SKM-1 treated with dmso at 0.1 percent for 144 hours (cell line): ENCODE results near the gene MYOG.
A peak's percentile ranks its signal among the peaks of the same experiment; 100 is the strongest.

Source experiments
- DNase-seq: peaks from one replicate; lab custom pipeline; 2025; ENCODE audit not compliant: unreplicated experiment; lab: John Stamatoyannopoulos, UW

Gene MYOG

GRCh38 chr1:203073469-203073868 lies 12.3 kb downstream of the MYOG start:
- DNase-seq = no peak

DNA sequence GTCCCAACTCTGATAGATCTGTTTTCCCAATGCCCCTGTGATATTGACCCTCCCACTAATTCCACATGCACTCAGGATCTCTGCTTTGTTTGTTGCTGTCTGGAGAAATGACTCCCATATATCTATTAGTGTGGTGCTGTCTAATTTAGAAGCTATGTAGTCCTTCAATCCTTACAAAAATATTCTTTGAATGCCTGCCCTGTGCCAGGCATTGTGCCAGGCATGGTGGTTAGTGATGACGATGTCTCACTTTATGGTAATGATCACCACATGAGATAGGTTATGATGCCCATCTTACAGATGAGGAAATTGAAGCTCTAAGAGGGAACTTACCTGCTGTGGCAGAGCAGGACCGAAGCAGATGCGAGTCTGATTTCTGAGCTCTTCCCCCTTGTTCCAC lies 12.9 kb downstream of the MYOG start:
- DNase-seq = no peak

- DNase-seq = no peak
These were observed 13.7 kb downstream of the MYOG start for GRCh38 chr1:203072002-203072602.

DNA sequence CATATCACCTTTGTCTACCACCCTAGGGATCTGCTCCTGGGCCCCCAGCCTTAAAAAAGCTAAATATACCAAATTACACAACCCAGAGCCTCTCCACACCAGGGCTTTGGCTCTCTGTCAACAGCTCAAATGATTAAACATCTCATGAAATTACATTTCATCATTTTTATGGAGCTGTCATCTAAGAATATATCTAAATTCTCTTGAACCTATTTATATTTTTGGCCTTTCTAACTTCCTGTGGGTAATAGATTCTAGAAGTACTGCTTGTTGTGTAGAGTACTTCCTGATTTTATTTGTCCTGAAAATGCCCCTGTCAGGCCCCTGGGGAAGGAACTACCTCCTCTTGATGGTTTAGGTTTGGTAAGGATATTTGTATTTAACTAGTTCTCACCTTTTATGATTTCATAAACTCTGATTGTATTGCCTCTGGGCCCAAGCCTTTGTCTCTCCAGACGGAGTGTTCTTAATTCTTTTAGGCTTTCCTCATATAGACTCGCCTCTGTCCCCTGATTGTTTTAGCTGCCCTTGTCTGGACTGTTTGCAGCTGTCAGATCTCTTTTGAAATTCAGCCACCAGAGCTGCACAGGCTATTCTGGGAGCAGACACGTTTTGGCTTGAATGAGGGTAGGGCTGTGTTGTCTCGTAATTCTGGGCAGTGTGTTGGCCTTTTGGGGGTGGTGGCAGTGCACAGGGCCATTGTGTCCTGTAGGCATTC lies 16.6 kb downstream of the MYOG start:
- DNase-seq = peak; percentile 80

DNA sequence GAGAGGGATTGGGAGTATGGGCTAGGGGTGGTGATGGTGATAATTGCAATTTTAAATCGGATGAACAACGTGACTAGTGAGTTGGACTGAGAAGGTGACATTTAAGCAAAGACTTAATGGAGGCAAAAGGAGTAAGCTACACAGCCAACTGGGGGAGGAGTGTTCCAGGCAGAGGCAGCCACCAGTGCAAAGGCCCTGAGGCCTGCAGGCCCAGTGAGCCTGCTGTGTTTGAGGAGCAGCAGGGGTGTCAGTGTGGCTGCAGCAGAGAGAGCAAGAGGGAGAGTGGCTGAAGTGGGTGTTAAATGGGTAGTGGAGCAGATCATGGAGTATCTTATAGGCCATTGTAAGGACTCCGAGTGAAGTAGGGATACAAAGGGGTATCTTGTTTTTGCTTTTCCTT lies 18.8 kb downstream of the MYOG start:
- no peak for DNase-seq

DNA sequence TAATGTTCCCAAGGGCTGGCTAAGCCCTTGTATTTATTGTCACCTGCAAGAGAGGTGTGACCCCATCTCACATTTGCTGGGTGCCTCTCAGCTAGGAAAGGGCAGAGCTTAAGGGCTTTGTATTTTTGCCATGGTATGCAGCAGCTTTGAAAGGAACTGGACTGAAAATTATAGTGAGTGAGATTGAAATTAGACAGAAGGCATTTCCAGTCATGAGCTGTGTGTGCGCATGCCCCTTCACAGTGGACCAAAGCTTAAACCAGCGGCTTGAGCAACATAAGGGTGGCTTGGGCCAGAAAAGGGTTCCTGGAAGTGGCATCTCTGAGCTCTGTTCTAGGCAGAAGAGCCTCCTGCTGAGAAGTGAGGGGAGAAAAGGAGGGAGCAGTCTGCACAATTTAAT lies 19.8 kb downstream of the MYOG start:
- no peak for DNase-seq

- no peak for DNase-seq
These were observed 20.6 kb downstream of the MYOG start for GRCh38 chr1:203065191-203065590.

DNA sequence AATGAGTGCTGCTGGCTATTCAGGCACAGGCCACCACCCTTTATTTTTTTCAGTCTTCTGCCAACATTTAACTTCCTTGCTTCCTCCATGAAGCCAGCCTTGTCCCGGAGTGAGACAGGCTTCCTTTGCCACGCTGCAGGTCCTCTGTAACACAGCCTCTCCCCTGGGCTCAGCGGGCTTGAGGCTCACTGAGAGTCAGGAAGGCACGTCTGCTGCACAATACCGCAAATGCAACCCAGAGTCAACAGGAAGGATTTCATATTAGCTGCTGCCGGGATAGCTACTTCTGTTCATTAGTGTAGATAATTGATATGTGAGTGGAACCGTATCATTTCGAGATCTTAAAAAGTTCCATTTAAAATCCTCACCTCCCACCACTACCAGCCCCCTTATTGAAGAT lies 22.5 kb downstream of the MYOG start:
- DNase-seq = no peak

- DNase-seq = no peak
These were observed 25.7 kb downstream of the MYOG start for GRCh38 chr1:203060115-203060514.

DNA sequence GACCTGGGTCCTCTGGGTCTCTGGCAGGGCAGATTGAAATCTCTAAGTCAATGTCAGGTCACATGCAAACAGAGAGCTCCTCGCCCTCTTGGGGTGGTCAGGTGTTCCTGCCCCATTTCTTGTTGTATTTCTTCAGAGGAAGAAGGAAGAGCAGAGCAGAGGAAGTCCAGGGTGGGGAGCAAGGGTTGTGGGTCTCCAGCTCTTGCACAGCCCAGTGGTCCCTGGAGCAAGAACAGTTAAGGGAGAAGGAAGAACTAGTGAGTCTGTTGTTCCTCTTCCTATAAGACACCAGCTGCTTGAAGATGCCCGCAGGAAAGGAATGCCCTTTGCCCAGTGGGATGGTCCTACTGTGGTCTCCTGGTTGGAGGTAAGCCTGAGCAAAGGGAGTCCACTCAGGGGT lies 26.3 kb downstream of the MYOG start:
- DNase-seq = peak; percentile 90

DNA sequence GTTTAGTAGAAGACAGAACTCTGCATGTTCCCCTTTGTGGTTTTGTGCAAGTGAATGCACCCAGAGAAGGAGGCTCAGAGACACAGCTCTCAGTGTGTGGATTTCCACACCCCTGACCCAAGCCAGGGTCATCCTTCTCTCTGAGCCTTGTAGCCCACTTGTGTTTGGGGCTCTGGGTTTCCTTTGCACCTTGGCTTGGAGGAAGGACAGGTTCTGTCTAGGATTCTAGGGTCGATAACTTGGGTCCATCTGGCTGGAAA lies 27.2 kb downstream of the MYOG start:
- DNase-seq = peak; percentile 88

- peak; percentile 85 for DNase-seq
These were observed 27.7 kb downstream of the MYOG start for GRCh38 chr1:203057911-203058675.

- DNase-seq = no peak
These were observed 29.3 kb downstream of the MYOG start for GRCh38 chr1:203056516-203056915.

- DNase-seq = peak; percentile 27
These were observed 29.8 kb downstream of the MYOG start for GRCh38 chr1:203056012-203056411.

DNA sequence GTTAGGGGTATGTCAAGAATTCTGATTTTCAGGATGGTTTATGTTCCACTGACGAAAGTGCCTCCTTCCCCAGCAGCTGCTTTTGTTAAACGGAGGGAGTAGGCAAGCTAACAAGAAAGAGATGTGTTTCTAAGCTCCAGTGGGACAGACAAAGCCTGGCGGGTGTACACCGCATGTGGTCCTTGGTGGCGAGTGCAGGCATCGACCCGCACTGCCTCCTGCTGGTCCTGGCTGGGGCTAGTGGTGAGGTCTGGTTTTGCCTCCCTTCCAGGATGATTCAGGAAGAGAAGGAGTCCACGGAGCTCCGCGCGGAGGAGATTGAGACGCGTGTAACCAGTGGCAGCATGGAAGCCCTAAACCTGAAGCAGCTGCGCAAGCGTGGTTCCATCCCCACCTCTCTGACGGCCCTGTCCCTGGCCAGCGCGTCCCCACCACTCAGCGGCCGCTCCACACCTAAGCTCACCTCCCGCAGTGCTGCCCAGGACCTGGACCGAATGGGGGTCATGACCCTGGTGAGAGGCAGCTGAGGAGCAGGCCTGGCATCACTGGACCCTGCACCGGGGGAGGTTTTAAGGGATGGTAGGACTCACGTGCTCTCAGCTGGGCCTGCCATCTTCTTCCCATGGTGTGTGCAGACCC lies 30.5 kb downstream of the MYOG start:
- DNase-seq = no peak

DNA sequence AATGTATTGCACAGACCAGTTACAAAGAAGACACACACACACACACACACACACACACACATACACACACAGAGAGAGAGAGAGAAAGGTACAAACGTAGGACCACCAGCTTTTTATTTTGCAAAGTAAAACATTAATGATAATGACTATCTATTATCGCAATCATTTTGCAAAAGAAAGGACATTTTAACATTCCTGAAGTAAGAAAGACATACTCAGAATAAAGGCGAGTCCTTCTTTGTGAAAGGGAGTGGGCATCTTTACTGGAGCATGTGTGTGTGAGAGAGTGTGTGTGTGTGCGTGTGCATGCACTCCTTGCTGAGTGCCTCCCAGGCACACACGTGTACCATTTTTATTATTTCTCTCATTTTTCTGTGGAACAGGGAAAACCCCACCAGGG lies 31.2 kb downstream of the MYOG start:
- DNase-seq = no peak

GRCh38 chr1:203054184-203054583 lies 31.6 kb downstream of the MYOG start:
- DNase-seq = no peak

DNA sequence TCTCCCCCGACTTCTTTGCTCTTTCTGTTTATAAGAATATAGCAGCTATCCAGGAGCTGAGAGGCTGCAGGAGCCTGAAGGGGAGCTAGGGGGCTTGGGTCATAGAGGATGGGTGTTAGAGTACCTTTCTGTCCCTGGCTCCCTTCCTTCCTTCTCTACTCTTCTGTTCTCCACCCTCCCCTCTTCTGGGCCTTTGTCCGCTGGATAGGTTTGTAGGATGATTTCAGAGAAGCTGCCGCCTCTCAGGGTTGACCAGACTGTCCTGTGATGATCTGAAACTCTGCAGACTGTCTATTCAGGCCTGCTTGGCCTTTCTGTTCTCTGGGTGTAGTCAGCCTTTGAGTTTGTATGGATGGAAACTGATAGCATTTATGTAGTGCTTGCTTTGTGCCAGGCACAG lies 33.2 kb downstream of the MYOG start:
- DNase-seq = no peak

GRCh38 chr1:203051841-203052324 lies 33.9 kb downstream of the MYOG start:
- DNase-seq = no peak

DNA sequence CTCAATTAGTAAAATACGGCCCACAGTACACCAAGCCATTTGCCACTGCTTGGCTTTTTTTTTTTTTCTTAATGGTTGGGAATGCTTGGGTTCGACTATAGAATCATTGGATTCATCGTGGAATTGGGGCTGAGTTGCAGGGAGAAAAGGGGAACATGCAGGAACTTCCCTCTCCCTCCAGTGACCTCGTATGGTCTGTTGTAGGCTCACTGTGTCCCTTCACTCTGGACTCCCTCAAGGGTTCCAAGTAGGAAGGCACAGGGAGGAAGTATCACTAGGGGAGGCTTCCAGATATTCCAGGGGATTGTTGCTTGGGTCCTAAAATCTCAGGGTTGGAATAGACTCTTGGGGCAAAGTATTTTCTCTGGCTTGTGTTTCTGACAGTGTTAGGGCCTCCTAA lies 35.0 kb downstream of the MYOG start:
- no peak for DNase-seq

DNA sequence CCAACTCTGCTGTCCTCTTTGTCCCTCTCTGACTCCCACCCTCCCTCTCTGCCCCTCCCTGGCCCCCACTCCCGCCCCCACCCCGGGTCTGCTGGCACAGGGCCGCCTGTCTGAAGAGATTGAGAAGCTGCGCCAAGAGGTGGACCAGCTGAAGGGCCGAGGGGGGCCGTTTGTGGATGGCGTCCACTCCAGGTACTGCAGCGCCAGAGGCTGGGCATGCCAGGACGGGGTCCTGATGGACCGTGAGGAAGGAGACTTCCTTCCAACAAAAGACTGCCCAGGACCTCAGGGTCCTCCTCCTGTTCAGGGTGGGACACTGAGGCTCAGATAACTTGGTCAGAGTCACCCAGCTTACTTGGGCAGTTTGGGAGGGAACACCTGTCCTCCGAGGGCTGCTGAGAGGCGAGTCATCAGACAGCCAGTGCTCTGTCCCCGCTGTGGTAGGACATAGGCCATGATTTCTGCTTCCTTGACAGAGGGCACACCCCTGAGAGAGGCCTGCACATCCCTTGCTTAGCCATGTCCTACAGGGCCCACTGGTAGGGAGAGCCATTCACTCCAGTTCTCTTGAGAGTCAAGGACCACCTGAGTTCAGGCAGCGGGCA lies 36.1 kb downstream of the MYOG start:
- no peak for DNase-seq

- DNase-seq = no peak
These were observed 36.7 kb downstream of the MYOG start for GRCh38 chr1:203049077-203049476.
